HG03575 (cell line): ENCODE measurements around the gene PCMTD2.
"Not testable (repeated sequence)": the region's sequence is repeated elsewhere in the genome, so short reads cannot be mapped to it uniquely, and the experiment has no call there.

Experiments used
- ATAC-seq: cut with Tn5 transposase; IDR thresholded peaks from one replicate; pipeline ENCODE4 v1.9.1; 2021; ENCODE audit not compliant: unreplicated experiment, insufficient number of reproducible peaks, low FRiP score; ENCODE audit errors: extremely low read depth

PCMTD2 gene

DNA sequence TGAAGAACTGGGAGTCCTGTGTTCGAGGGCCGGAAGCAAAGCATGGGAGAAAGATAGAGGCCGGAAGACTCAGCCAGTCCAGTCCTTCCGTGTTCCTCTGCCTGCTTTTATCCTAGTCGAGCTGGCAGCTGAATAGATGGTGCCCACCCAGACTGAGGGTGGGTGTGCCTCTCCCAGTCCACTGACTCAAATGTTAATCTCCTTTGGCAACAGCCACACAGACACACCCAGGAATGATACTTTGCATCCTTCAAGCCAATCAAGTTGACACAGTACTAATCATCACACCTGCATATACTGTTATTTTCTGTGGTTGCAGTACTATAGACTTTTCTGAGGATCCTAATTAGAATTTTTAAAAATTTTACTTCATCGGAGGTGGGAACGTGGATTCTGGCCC is 21.3 kb downstream of the PCMTD2 start:
- ATAC-seq = no peak

DNA sequence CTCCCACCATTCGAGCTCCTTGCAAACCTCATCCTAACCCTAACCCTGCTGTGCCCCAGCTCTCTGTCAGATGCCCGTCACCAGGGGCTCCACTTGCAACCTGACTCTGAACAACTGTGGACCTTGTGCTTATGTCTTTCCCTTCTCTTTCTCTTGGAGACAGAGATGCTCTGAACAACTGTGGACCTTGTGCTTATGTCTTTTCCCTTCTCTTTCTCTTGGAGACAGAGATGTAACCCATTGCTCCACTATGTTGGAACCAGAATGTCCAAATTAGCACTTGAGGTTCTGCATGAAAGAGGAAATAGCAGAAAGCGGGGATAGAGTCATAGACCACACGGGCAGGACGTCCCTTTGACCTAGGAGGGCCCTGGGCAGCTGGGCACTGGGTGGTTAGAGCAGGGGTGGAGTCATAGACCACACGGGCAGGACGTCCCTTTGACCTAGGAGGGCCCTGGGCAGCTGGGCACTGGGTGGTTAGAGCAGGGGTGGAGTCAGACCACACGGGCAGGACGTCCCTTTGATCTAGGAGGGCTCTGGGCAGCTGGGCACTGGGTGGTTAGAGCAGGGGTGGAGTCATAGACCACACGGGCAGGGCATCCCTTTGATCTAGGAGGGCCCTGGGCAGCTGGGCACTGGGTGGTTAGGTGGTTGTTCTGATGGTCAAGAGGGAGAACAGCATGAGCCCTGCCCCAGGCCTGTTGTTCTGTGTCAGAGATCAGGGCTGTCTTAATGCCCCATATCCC is 22.2 kb downstream of the PCMTD2 start:
- no peak for ATAC-seq

DNA sequence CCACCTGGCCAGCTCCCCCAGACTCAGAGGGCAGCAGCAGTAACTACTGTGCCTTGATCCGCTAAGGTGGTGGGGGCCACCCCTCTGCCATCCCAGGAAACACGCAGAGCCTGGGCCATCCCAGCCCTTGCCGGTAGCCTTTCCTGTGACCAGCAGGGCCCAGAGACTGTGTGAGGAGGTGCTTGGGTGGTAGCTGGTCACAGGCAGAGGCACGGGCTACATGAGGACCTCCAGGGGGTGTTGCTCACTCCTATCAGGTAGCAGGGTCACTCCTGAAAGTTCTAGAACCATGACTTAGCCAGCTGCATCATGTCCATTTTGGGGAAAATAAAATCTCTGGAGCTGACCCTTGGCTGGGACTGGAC is 22.8 kb downstream of the PCMTD2 start:
- no peak for ATAC-seq

DNA sequence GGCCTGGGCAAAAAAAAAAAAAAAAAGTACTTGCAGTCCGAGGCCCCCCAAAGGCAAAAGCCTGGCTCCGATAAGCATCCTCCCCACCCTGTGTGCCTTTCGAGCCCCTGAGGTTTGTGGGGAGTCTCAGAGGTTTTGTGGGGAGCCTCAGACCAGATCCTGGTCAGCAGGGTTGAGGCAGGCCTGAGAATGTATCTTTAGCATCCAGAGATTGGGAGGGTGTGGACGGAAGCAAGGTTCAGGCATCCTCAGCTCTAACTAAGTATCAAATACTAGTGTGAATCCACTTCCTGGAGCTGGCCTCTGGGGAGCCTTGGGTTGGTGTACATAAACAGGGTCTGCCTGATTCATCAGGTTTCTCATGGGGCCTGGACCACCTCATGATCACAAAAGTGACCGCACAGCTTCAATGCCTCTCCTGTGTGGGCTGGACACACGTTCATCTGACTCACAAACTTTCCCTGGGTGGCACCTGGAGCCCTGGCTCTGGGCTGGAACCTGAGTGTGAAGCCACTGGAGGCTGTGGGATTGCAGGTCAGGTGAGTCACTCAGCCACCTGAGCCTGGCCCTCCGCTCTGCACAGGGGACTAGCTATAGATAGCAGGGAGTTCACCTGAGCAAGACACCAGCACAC is 24.4 kb downstream of the PCMTD2 start:
- no peak for ATAC-seq

DNA sequence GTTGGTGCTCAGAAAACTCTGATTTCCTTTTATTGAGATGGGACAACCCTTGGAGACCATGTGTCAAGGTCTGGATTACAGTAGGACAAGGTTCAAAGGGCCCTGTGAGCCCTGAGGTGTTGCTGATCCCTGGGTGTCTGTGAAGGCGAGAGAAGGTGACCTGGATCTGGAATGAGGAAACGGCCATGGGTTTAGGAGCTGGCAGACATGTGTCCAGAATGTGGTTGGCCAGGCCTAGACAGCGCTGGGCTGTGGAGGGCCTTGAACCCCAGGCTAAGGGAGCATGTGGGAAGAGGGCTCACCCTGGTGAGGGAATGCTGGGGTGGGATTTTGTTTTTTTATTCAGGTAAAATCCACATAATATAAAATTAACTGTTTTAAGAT is 24.9 kb downstream of the PCMTD2 start:
- ATAC-seq = no peak

DNA sequence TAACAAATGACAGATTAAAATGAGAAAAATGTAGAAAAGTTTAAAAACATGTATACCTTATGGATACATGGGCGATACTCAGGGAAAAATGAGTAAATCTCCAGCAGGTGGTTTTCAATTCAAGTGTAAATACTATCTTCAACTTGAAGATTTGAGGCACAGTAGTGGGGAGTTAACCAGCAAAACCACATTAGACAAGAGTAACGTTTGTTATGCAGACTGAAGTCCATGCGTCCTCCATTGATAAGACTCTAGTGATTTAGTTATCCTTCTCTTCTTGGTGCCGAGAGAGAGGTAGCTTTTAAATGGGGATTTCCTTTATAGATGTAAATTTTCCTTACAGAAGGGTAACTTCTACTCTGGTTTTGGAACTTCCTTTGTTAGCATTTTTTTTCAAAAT is 28.1 kb downstream of the PCMTD2 start:
- no peak for ATAC-seq

DNA sequence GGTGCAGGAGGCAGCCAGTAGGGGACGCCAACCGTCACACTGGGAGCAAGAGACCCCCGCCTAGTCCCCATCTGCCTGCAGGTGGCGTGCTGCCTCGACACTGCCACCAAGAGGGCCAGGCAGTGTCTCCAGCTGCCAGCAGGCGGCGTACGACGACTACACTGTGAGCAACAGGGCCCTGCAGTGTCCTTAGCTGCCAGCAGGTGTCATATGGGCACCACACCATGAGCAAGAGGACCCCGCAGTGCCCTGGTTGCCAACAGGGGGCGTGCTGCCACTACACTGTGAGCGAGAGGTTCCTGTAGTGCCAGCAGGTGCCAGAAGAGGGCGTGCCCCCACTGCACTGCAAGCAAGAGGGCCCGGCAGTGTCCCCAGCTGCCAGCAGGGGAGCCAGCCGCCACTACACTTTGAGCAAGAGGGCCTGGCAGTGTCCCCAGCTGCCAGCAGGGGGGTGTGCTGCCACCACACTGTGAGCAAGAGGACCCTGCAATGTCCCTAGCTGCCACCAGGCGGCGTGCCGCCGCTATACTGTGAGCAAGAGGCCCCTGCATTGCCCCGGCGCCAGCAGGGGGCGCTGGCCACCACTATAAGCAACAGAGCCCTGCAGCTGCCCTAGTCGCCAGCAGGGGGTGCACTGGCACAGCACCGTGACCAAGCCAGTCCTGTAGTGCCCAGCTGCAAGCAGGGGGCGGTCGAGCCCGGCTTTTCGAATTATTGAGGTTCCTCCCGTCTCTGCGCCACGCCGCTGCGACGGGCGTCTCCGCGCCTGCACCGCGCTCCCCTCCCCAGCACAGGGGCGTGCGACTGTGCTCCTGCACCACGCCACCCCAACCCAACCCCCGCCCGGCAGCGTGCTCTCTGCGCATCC is 30.3 kb downstream of the PCMTD2 start:
- peak; percentile 76 for ATAC-seq

DNA sequence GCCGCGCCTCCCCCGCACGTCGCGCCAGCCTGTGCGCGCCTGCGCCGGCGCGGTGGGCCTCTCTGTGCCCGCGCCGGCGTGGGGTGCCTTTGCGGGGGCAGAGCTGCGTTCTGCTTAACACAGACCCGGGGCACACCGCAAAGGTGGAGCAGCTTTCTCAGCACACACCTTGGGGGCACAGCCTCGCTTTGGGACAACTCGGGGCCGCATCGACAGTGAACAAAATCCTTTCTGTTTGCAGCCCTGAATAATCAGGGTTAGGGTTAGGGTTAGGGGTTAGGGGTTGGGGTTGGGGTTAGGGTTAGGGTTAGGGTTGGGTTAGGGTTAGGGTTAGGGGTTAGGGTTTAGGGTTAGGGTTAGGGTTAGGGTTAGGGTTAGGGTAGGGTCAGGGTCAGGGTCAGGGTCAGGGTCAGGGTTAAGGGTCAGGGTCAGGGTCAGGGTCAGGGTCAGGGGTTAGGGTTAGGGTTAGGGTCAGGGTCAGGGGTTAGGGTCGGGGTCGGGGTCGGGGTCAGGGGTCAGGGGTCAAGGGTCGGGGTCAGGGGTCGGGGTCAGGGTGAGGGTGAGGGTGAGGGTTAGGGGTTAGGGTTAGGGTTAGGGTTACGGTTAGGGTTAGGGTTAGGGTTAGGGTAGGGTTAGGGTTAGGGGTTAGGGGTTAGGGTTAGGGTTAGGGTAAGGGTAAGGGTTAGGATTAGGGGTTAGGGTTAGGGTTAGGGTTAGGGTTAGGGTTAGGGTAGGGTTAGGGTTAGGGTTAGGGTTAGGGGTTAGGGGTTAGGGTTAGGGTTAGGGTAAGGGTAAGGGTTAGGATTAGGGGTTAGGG is 31.1 kb downstream of the PCMTD2 start:
- ATAC-seq = not testable (repeated sequence)

DNA sequence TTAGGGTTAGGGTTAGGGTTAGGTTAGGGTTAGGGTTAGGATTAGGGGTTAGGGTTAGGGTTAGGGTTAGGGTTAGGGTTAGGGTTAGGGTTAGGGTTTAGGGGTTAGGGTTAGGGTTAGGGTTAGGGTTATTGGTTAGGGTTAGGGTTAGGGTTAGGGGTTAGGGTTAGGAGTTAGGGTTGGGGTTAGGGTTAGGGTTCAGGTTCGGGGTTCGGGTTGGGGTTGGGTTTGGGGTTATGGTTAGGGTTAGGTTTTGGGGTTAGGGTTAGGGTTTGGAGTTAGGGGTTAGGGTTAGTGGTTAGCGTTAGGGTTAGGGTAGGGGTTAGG is 31.7 kb downstream of the PCMTD2 start:
- not testable (repeated sequence) for ATAC-seq

DNA sequence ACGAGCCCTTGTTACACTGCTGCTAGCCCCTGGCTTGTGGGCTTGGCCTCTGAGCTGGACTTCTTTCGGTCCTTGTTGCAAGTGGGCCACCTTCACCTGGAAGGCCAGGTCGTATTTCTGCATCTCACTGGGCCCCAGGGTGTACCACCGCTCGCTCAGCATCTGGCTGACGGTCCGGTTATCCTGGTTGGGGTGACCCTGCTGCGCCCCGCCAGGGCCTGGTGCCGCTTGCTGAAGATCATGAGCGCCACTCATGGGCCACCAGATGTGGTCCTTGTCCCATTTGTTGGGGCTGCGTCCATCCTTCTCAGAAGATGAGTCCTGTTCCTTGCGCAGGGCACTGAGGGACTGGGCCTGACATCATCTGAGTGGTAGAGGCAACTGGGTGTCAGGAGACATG is 36.6 kb downstream of the PCMTD2 start:
- not testable (repeated sequence) for ATAC-seq

DNA sequence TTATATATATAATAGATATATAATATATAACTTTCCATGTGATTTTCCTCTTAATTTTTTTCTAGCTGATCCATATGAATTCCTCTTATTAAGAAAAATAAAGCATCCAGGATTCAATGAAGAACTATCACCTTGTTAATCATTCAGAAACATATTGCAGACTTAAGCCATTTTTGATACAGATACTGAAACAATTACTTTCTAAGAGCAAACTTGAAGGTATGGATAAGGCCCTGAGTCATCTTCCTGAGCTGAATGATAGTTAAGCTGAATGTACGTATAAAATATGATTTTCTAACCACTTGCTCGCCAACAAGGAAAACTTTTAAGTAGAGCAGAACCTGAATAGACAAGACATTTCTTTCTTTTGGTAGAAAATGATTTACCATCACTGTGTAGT is 47.5 kb downstream of the PCMTD2 start:
- not testable (repeated sequence) for ATAC-seq

DNA sequence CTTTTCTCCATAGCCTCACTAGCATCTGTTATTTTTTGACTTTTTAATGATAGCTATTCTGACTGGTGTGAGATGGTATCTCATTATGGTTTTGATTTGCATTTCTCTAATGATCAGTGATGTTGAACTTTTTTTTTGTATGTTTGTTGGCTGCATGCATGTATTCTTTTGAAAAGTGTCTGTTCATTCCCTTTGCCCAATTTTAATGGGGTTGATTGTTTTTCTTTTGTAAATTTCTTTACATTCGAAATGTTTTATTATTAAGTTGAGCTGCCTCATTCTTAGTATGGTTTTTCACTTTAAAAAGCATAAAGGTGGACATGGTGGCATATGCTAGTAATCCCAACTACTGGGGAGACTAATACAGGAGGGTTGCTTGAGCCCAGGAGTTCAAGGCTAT is 58.2 kb downstream of the PCMTD2 start:
- ATAC-seq = not testable (repeated sequence)

DNA sequence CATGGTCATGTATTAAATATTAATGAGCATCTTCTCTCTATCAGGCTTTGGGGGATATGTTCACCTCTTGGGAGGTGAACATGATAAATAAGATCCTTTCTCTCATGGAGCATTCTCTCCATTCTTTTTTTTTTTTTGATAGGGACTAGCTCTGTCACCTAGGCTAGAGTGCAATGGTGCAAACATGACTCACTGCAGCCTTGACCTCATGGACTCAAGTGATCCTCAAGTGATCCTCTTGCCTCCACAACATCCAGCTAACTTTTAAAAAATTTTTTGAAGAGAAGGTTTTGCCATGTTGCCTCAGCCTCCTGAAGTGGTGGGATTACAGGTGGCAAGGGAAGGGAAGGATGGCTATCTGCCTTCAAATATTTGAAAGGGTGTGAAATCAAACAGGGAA is 59.8 kb downstream of the PCMTD2 start:
- ATAC-seq = not testable (repeated sequence)

DNA sequence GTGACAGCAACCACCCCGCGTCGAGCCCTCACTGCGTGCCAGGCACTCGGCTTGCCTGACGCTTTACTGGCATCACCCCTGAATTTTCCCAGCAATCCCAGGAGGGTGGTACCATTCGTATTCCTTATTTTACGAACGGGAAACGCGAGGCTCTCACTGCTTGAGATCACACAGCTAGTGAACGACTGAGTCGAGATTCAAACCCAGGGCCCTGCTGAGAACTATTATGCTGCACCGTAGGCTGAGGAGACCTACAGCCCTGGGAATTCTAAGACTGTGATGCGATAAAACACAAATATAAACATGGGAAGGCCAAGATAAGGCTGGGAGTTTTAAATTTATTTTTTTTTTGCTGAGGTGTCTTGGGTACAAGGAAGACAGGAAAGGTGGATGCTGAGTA is 60.3 kb downstream of the PCMTD2 start:
- not testable (repeated sequence) for ATAC-seq

DNA sequence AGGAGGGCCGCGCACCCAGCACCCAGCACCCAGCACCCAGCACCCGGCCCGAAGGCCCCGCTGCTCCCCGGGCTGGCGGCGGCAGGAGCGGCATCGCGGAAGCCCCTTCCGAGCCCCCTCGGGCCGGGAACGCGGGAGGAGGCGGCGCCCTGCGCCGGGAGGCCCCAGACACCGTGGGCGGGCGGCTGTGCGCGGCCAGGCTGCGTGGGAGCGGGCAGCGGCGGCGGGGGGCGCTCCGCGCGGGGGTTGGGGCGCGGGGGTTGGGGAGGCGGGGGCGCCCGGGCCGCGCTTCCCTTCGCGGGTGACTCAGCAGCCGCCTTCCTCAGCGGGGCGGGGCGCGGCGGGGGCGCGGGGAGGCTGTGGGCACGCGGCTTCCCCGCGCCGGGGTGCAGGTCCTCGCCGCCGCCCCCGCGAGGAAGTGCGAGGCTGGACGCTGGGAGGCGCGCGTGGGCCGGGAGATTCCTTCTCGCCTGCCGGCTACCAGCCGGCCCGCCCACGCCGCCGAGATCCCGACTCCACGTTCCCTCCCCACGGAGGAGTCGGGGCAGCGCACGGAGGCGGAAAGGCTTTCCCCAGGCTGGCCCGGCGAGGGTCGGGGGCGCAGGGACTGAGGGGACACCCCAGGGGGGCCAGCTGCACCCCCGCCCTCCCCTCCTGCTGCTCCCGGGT is 61.0 kb downstream of the PCMTD2 start:
- ATAC-seq = not testable (repeated sequence)

DNA sequence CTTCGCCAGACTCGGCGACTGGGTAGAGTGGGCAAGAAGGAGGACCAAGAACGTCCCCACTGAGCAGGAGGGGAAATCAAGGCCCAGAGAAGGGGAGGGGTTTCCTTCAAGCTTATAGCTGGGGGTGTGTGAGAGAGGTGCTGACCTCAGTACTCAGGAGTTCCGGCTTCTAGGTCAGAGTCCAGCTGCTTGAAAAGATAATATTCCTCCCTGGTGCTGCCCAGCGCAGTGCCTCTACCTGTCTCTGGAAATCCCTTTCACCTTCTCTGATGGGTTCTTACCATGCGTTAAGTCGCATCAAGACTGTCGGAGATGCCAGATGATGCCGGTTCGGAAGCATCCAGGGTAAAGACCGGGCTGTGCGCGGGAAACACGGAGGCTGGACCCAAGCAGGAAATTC is 61.8 kb downstream of the PCMTD2 start:
- ATAC-seq = not testable (repeated sequence)

DNA sequence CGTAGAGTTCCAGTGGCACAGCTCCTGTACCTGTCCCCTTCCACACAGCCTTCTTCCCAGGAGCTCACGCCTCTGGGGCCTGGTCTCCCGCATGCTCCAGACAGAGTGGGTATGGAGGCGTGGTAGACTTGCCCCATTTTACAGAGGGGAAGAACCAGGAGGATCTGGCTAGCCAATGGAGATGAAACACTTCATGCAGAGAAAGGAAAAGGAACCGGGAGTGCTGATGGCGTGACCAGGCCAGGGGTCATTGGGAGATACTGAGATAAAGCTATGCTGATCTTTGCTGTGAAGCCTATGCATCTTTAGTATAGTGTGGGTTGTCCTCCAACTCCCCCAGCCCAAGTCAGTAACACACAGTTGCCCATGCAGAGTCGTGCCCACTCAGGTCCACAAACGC is 62.5 kb downstream of the PCMTD2 start:
- not testable (repeated sequence) for ATAC-seq

DNA sequence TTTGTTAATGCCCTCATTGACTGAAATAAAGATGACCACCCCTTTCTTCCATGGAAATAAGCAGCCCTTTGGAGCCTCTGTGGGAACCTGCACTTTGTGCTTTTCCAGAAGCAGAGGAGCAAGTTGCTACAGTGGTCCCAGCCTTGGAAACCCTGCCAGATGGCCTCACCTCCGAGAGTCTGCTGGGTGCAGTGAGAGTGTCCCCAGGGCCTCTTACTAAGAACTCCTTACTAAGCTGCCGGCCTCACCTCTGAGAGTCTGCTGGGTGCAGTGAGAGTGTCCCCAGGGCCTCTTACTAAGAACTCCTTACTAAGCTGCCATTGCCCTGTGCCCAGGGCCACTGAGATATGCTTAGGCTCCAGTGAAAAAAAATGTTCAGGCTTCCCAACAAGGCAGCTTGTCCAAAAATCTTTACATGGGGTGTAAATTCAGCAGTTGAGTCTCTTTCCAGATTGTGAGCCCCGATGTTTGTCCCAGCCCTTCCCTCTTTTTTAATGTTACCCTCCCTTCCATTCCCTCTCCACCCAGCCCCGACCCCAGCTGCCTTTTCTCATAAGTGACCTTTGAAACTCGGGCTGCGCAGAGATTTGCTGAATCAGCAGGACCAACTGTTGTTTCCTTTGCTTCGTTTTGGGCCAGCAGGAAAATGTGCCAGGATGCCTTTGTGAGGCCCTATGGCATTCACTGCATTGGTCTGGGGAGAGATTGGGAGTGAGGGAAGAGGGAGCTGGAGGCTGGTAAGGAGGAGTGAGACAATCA is 66.7 kb downstream of the PCMTD2 start:
- ATAC-seq = not testable (repeated sequence)
